SK-N-SH (cell line): ENCODE measurements around the gene CBFA2T2.

Experiments
- CTCF ChIP-seq: fragments of 200-600 bp; sonication (generic); IDR thresholded peaks from 2 replicates; pipeline ENCODE4 v1.6.1; 2017; ENCODE audit warnings: antibody characterized with exemption, mild to moderate bottlenecking, moderate library complexity
- EP300 ChIP-seq, 2 experiments: IDR thresholded peaks; 2 replicates each; pipeline versions ENCODE4 v1.4.0 to v1.6.1; 2012; ENCODE audit warnings: borderline replicate concordance in 1 of 2, low read depth in 1 of 2, low read length in 1 of 2
- GABPA ChIP-seq: IDR thresholded peaks from 2 replicates; pipeline ENCODE4 v1.4.0; 2012; ENCODE audit warnings: low read depth, mild to moderate bottlenecking
- JUND ChIP-seq: IDR thresholded peaks from 2 replicates; pipeline ENCODE4 v1.4.0; 2012
- MAX ChIP-seq: IDR thresholded peaks from 2 replicates; pipeline ENCODE4 v1.4.0; 2012; ENCODE audit warnings: low read depth
- NRF1 ChIP-seq: IDR thresholded peaks from 2 replicates; pipeline ENCODE4 v1.6.1; 2012; ENCODE audit warnings: low read depth, mild to moderate bottlenecking, low read length
- POLR2AphosphoS5 ChIP-seq: IDR thresholded peaks from 2 replicates; pipeline ENCODE4 v1.6.1; 2012; ENCODE audit warnings: low read depth, low read length
- RAD21 ChIP-seq: IDR thresholded peaks from 2 replicates; pipeline ENCODE4 v1.6.1; 2012; ENCODE audit warnings: mild to moderate bottlenecking, low read length
- REST ChIP-seq: IDR thresholded peaks from 2 replicates; pipeline ENCODE4 v1.6.1; 2012; ENCODE audit warnings: mild to moderate bottlenecking, low read depth, low read length, moderate library complexity
- RXRA ChIP-seq: IDR thresholded peaks from 2 replicates; pipeline ENCODE4 v1.4.0; 2012; ENCODE audit warnings: low read depth, mild to moderate bottlenecking, borderline replicate concordance
- SIN3A ChIP-seq: IDR thresholded peaks from 2 replicates; pipeline ENCODE4 v1.6.1; 2012; ENCODE audit warnings: low read depth, mild to moderate bottlenecking, low read length, moderate library complexity, borderline replicate concordance
- YY1 ChIP-seq: IDR thresholded peaks from 2 replicates; pipeline ENCODE4 v1.4.0; 2012; ENCODE audit warnings: low read depth, mild to moderate bottlenecking

- no peak for TF ChIP-seq CTCF
- TF ChIP-seq JUND = no peak
- TF ChIP-seq REST = no peak
- no peak for TF ChIP-seq RAD21
- no peak for TF ChIP-seq POLR2AphosphoS5
- TF ChIP-seq YY1 = no peak
- no peak for TF ChIP-seq SIN3A
- TF ChIP-seq MAX = no peak
- no peak for TF ChIP-seq EP300 (IDR thresholded peaks at IDR 0.05; ENCODE audit: borderline replicate concordance in 1 of 2, low read depth in 1 of 2, low read length in 1 of 2)
- TF ChIP-seq GABPA = no peak
- no peak for TF ChIP-seq RXRA
- no peak for TF ChIP-seq NRF1
These were observed 154.6 kb downstream of the CBFA2T2 start for GRCh38 chr20:33644313-33645071.
